ENCODE data around the gene CEACAM19.

CEACAM19 gene

DNA sequence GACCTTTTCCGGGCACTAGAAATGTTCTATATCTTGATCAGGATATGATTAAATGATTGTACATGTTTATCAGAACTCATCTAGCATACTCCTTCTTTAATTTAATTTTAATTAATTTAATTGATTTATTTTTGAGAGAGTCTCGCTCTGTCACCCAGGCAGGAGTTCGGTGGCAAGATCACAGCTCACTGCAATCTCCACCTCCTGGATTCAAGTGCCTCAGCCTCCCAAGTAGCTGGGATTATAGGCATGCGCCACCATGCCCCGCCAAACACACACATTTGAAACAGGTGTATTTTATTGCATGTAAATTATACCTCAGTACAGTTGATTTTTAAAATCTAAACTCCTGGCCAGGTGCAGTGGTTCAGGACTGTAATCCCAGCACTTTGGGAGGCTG lies 59.8 kb downstream of the CEACAM19 start:
- peaks cover 6% of the 10 kb centered on the region for H3K4me1 Mint-ChIP-seq
- no peak for DNase-seq
- no peak overlapping the region for H3K27ac Mint-ChIP-seq
- peaks cover 28% of the 10 kb centered on the region for H3K27me3 Mint-ChIP-seq (ENCODE audit: low read depth, poor library complexity)
- H3K9me3 Mint-ChIP-seq = no peaks in the 10 kb centered on the region
- no peak overlapping the region for H3K4me3 Mint-ChIP-seq
- H3K36me3 Mint-ChIP-seq (ENCODE audit: low read depth) = no peaks in the 10 kb centered on the region
- TF ChIP-seq, protein P1, sequence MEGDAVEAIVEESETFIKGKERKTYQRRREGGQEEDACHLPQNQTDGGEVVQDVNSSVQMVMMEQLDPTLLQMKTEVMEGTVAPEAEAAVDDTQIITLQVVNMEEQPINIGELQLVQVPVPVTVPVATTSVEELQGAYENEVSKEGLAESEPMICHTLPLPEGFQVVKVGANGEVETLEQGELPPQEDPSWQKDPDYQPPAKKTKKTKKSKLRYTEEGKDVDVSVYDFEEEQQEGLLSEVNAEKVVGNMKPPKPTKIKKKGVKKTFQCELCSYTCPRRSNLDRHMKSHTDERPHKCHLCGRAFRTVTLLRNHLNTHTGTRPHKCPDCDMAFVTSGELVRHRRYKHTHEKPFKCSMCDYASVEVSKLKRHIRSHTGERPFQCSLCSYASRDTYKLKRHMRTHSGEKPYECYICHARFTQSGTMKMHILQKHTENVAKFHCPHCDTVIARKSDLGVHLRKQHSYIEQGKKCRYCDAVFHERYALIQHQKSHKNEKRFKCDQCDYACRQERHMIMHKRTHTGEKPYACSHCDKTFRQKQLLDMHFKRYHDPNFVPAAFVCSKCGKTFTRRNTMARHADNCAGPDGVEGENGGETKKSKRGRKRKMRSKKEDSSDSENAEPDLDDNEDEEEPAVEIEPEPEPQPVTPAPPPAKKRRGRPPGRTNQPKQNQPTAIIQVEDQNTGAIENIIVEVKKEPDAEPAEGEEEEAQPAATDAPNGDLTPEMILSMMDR (IDR thresholded peaks at IDR 0.05) = no peak

DNA sequence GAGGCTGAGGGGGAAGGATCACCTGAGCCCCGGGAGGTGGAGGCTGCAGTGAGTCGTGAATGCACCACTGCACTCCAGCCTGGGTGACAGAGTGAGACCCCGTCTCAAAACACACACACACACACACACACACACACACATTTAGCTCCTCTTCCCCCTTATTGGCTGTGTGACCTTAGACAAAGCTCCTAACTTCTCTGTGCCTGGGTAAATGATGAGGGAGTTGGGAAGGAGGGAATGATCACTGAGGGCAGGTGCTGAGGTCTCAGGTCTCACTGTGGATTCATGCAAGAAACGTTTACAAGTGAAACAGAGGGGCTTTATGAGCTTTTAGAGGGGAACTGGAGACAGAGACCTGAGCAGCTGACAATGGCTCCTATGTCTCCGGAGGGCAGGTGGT lies 60.3 kb downstream of the CEACAM19 start:
- H3K36me3 Mint-ChIP-seq (ENCODE audit: low read depth) = no peaks in the 10 kb centered on the region
- no peak for DNase-seq
- no peak overlapping the region for H3K27ac Mint-ChIP-seq
- H3K4me3 Mint-ChIP-seq = no peak overlapping the region
- H3K27me3 Mint-ChIP-seq (ENCODE audit: low read depth, poor library complexity) = peaks cover 32% of the 10 kb centered on the region
- TF ChIP-seq, protein P1 (IDR thresholded peaks at IDR 0.05) = no peak
- H3K9me3 Mint-ChIP-seq = no peaks in the 10 kb centered on the region
- peaks cover 6% of the 10 kb centered on the region for H3K4me1 Mint-ChIP-seq

DNA sequence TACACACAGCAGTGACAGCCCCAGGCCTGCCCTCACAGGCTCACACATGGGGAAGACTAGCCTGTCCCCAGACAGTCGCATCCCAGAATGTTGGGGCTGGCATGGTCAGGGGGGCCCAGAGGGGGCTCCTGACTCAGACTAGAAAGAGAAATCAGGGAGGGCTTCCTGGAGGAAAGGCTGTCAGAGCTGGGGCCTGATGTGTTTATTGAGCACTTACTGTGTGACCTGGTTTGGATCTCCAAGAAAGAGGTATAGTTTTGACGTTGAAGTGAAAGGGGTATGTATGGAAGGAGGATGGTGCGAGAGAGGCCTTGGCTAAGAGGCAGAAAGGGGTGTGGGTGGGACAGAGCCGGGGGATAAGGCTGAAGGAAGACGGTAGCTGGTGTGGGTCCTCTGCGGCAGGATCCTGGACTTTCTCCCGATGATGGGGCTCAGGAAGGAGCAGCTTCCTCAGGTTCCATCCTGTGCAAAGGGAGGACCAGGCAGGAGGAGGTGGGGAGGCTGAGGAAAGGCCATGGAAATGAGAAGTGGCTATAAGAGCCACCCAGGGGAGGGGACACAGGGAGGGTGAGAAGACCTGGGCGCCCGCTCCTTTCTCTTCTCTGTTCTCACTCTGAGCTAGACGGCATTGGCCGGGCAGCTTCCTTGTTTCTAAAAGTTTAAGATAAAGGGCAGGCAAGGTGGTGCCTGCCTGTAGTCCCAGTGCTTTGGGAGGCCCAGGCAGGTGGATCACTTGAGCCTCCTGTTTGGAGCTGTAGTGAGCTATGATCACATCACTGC lies 61.1 kb downstream of the CEACAM19 start:
- Mint-ChIP-seq H3K36me3 (ENCODE audit: low read depth) (no peaks in the 10 kb centered on the region), H3K27me3 (ENCODE audit: low read depth, poor library complexity) (peaks cover 37% of the 10 kb centered on the region)
- TF ChIP-seq, protein P1 (IDR thresholded peaks at IDR 0.05) = no peak

More for the DNA sequence above, 61.1 kb downstream of the CEACAM19 start:
- Mint-ChIP-seq H3K4me1 (peaks cover 11% of the 10 kb centered on the region), H3K9me3 (no peaks in the 10 kb centered on the region), H3K4me3 (no peak overlapping the region), H3K27ac (no peak overlapping the region)
- DNase-seq = no peak
